Endothelial cell of umbilical vein (primary cell): ENCODE results near the gene SEPTIN10. TPM values are rescaled to one million over a fixed set of nuclear protein-coding genes. Genes with fewer than 3 reads are reported as not detected.

Experiments used
- BruUV-seq: library from RNA; stranded (reverse); fragments of 400-500 nt; replicated peaks from 2 replicates; lab custom pipeline; 2021; lab: Mats Ljungman, UMichigan
- CTCF ChIA-PET: fragments of 300-600, 350-600 bp; sonication (Branson Sonifier 250); formaldehyde crosslinking; loops from one replicate; lab custom pipeline; 2021; ENCODE audit warnings: antibody characterized with exemption, inconsistent platforms; lab: Charles Lee
- POLR2A ChIA-PET: fragments of 300-600, 350-600 bp; sonication (Branson Sonifier 250); formaldehyde crosslinking; loops from one replicate; lab custom pipeline; 2021; ENCODE audit warnings: antibody characterized with exemption, inconsistent platforms; lab: Charles Lee
- DNase-seq: peaks from one replicate; pipeline ENCODE4 v3.0.0-alpha.2; 2011; ENCODE audit warnings: low read depth, low spot score
- FAIRE-seq: peaks from 2 replicates; lab custom pipeline; 2011; peaks lifted over from hg19 to GRCh38; lab: Jason Lieb, UNC
- H2AFZ ChIP-seq: 2 replicates; pipeline ENCODE4 v1.6.0; 2012; ENCODE audit warnings: low read depth, low read length, control low read depth, inconsistent platforms
- H3K27ac ChIP-seq: 2 replicates; pipeline ENCODE4 v1.5.1; 2011; ENCODE audit warnings: low read depth, mild to moderate bottlenecking, control low read depth, low read length, moderate library complexity; ENCODE audit not compliant: insufficient read depth
- H3K27me3 ChIP-seq, 2 experiments: 2 replicates each; pipeline versions ENCODE4 v1.6.0 to v1.6.1; 2011; ENCODE audit warnings: low read length in 2 of 2, mixed read lengths in 1 of 2; ENCODE audit not compliant: control insufficient read depth in 2 of 2, insufficient read depth in 2 of 2
- H3K36me3 ChIP-seq, 2 experiments: 2 replicates in 1 of 2; 3 replicates in 1 of 2; pipeline ENCODE4 v1.5.1; 2011; ENCODE audit warnings: low read length in 2 of 2, mild to moderate bottlenecking in 1 of 2, moderate library complexity in 1 of 2; ENCODE audit not compliant: control insufficient read depth in 2 of 2, insufficient read depth in 2 of 2; ENCODE audit errors: extremely low read depth in 1 of 2
- H3K4me1 ChIP-seq: 3 replicates; pipeline ENCODE4 v1.5.1; 2011; ENCODE audit warnings: mild to moderate bottlenecking, low read length; ENCODE audit not compliant: control insufficient read depth, insufficient read depth; ENCODE audit errors: extremely low read depth
- H3K4me2 ChIP-seq: 2 replicates; pipeline ENCODE4 v1.6.1; 2011; ENCODE audit warnings: low read length, control low read depth, mixed read lengths; ENCODE audit not compliant: insufficient read depth
- H3K4me3 ChIP-seq, 3 experiments: fragments of 200-600 bp in 1 of 3; sonication (generic), shearing (Covaris generic) in 1 of 3; replicated peaks in 1 of 3; 2 replicates each; pipeline ENCODE4 v1.5.1; 2011 to 2016; ENCODE audit warnings: control low read depth in 3 of 3, low read length in 3 of 3, mild to moderate bottlenecking in 2 of 3, inconsistent platforms in 1 of 3, low read depth in 1 of 3, moderate library complexity in 1 of 3; ENCODE audit not compliant: insufficient read depth in 1 of 3
- H3K79me2 ChIP-seq: 2 replicates; pipeline ENCODE4 v1.6.0; 2012; ENCODE audit warnings: low read length, inconsistent platforms; ENCODE audit not compliant: control insufficient read depth, insufficient read depth
- H3K9ac ChIP-seq: replicated peaks from 2 replicates; pipeline ENCODE3; 2011; ENCODE audit warnings: low read length, control low read depth; ENCODE audit not compliant: insufficient read depth; ENCODE audit errors: extremely low read depth
- H3K9me1 ChIP-seq: replicated peaks from 3 replicates; pipeline ENCODE4 v1.6.0; 2011; ENCODE audit warnings: mild to moderate bottlenecking, low read length; ENCODE audit not compliant: control insufficient read depth, insufficient read depth; ENCODE audit errors: extremely low read depth
- H3K9me3 ChIP-seq: replicated peaks from 2 replicates; pipeline ENCODE4 v1.5.1; 2012; ENCODE audit warnings: low read length, inconsistent platforms; ENCODE audit not compliant: control insufficient read depth, insufficient read depth
- H4K20me1 ChIP-seq: replicated peaks from 2 replicates; pipeline ENCODE3; 2011; ENCODE audit warnings: mild to moderate bottlenecking, low read length; ENCODE audit not compliant: control insufficient read depth, insufficient read depth; ENCODE audit errors: extremely low read depth
- EZH2 ChIP-seq: IDR thresholded peaks from 2 replicates; pipeline ENCODE4 v1.6.1; 2012; ENCODE audit warnings: borderline replicate concordance, low read depth, mild to moderate bottlenecking, moderate library complexity, low read length, inconsistent platforms; ENCODE audit not compliant: severe bottlenecking
- FOS ChIP-seq: IDR thresholded peaks from 2 replicates; pipeline ENCODE4 v1.6.1; 2011; ENCODE audit warnings: mild to moderate bottlenecking, low read length, moderate library complexity, borderline replicate concordance; ENCODE audit not compliant: insufficient read depth
- GATA2 ChIP-seq: IDR thresholded peaks from 2 replicates; pipeline ENCODE4 v1.7.0; 2011; ENCODE audit warnings: low read depth, mild to moderate bottlenecking, moderate library complexity, mixed read lengths, low read length; ENCODE audit not compliant: insufficient read length, insufficient read depth
- JUN ChIP-seq: IDR thresholded peaks from 2 replicates; pipeline ENCODE4 v1.6.1; 2011; ENCODE audit warnings: borderline replicate concordance, low read depth; ENCODE audit not compliant: insufficient read length, insufficient read depth
- MYC ChIP-seq: IDR thresholded peaks from one replicate; pipeline ENCODE4 v1.6.1; 2011; ENCODE audit warnings: mild to moderate bottlenecking, low read depth, low read length
- POLR2A ChIP-seq: IDR thresholded peaks from 2 replicates; pipeline ENCODE4 v1.6.1; 2012; ENCODE audit warnings: low read depth, mild to moderate bottlenecking, control low read depth, low read length
- POLR2AphosphoS5 ChIP-seq: IDR thresholded peaks from 2 replicates; pipeline ENCODE4 v1.6.1; 2012; ENCODE audit warnings: low read depth, mild to moderate bottlenecking, control low read depth, low read length, moderate library complexity; ENCODE audit not compliant: insufficient read depth
- dilution Hi-C: fragments of 300-500 bp; cut with MboI; formaldehyde crosslinking; loops from one replicate; pipeline ENCODE4 v1.15.0; 2019; ENCODE audit warnings: low sequenced_read_pairs; ENCODE audit not compliant: extremely low pct_ligation_motif_present
- intact Hi-C: fragments of 100-400 bp; cut with micrococcal nuclease; formaldehyde crosslinking; loops from one replicate; pipeline ENCODE4 v1.10.0; 2022
- polyA plus RNA-seq, 4 experiments: library from polyadenylated mRNA; depleted of rRNA in 3 of 4; stranded (reverse) in 3 of 4; unstranded in 1 of 4; fragments of >200 nt; gene quantifications; 2 replicates each; pipeline versions ENCODE4 v1.2.1 to v1.2.3, GENCODE V29; 2011 to 2012; ENCODE audit warnings: missing spikeins in 1 of 4
- total RNA-seq: library from RNA; stranded (reverse); gene quantifications from 2 replicates; pipeline ENCODE4 v1.2.3, GENCODE V29; 2021
- TF ChIP-seq, protein P1 (sequence below): IDR thresholded peaks from 2 replicates; pipeline ENCODE4 v1.6.1; 2011; ENCODE audit not compliant: insufficient read depth, insufficient read length
- TF ChIP-seq, protein P2 (sequence below), 2 donors: IDR thresholded peaks; 1 replicate in 1 of 2; 2 replicates in 1 of 2; pipeline ENCODE4 v1.5.1; 2011; ENCODE audit warnings: low read length in 2 of 2, mild to moderate bottlenecking in 2 of 2, moderate library complexity in 2 of 2, control low read depth in 1 of 2, inconsistent platforms in 1 of 2, low read depth in 1 of 2; ENCODE audit not compliant: insufficient read depth in 1 of 2; ENCODE audit errors: extremely low read depth in 1 of 2

The SEPTIN10 gene
- total and polyA plus RNA-seq, 2 donors (not counting 3 experiments of a cell fraction or from before 2014, with no cell fraction given), result 26.1 to 121 TPM

- dilution Hi-C loops (no loop called here), intact Hi-C loops (loop anchor here (10.0 kb wide), 1 partner anchor 551 kb away; no protein-coding TSS in a partner anchor)
- Histone ChIP-seq H4K20me1 (no peaks in the 10 kb centered on the region), H3K79me2 (no peaks in the 10 kb centered on the region), H3K9me3 (no peaks in the 10 kb centered on the region), H3K9ac (no peak overlapping the region), H3K27ac (no peak overlapping the region), H3K27me3 (peaks cover 5% of the 10 kb centered on the region in 2 experiments), H3K4me3 (no peak overlapping the region), H2AFZ (no peak overlapping the region), H3K9me1 (no peaks in the 10 kb centered on the region), H3K36me3 (no peaks in the 10 kb centered on the region), H3K4me1 (no peaks in the 10 kb centered on the region), H3K4me2 (no peak overlapping the region)
- FAIRE-seq (no peak), DNase-seq (no peak)
- TF ChIP-seq POLR2A (no peak), MYC (no peak), JUN (no peak), GATA2 (no peak), POLR2AphosphoS5 (no peak), EZH2 (no peak), FOS (no peak)
- TF ChIP-seq, protein P1, sequence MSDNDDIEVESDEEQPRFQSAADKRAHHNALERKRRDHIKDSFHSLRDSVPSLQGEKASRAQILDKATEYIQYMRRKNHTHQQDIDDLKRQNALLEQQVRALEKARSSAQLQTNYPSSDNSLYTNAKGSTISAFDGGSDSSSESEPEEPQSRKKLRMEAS, result no peak
- TF ChIP-seq, protein P2, sequence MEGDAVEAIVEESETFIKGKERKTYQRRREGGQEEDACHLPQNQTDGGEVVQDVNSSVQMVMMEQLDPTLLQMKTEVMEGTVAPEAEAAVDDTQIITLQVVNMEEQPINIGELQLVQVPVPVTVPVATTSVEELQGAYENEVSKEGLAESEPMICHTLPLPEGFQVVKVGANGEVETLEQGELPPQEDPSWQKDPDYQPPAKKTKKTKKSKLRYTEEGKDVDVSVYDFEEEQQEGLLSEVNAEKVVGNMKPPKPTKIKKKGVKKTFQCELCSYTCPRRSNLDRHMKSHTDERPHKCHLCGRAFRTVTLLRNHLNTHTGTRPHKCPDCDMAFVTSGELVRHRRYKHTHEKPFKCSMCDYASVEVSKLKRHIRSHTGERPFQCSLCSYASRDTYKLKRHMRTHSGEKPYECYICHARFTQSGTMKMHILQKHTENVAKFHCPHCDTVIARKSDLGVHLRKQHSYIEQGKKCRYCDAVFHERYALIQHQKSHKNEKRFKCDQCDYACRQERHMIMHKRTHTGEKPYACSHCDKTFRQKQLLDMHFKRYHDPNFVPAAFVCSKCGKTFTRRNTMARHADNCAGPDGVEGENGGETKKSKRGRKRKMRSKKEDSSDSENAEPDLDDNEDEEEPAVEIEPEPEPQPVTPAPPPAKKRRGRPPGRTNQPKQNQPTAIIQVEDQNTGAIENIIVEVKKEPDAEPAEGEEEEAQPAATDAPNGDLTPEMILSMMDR (IDR thresholded peaks at IDR 0.05; ENCODE audit: extremely low read depth in 1 of 2, insufficient read depth in 1 of 2, low read depth in 1 of 2, low read length in 2 of 2), result no peak
- POLR2A ChIA-PET, result no interaction called here
- no TSS peak for BruUV-seq
- CTCF ChIA-PET, result no interaction called here
Observed at GRCh38 chr2:109635426-109636304, 21.9 kb upstream of the SEPTIN10 start.
